Uterus (tissue), 4 donors: ENCODE data around the gene RBM24. TPM values are rescaled to one million over a fixed set of nuclear protein-coding genes. Genes with fewer than 3 reads are reported as not detected.

ENCODE experiments used
- DNase-seq, 2 donors: peaks; one replicate each; pipeline ENCODE4 v3.0.0-alpha.2; 2019 to 2020
- H3K27ac ChIP-seq, 2 donors: fragments of 200-600 bp; sonication (generic); 1 replicate in 1 of 2; 2 replicates in 1 of 2; pipeline ENCODE4 v1.5.1; 2016 to 2018
- H3K27me3 ChIP-seq, 2 donors: fragments of 200-600 bp; sonication (generic); one replicate each; pipeline ENCODE4 v1.5.1; 2018 to 2019; ENCODE audit warnings: control low read depth in 1 of 2
- H3K36me3 ChIP-seq, 2 donors: fragments of 200-600 bp; sonication (generic); one replicate each; pipeline ENCODE4 v1.5.1; 2019; ENCODE audit warnings: control low read depth in 1 of 2
- H3K4me1 ChIP-seq, 2 donors: fragments of 200-600 bp; sonication (generic); one replicate each; pipeline ENCODE4 v1.5.1; 2018 to 2019; ENCODE audit warnings: control low read depth in 1 of 2
- H3K4me3 ChIP-seq, 2 donors: fragments of 200-600 bp; sonication (generic); 1 replicate in 1 of 2; 2 replicates in 1 of 2; pipeline ENCODE4 v1.5.1; 2018 to 2019; ENCODE audit warnings: mild to moderate bottlenecking in 1 of 2
- H3K9me3 ChIP-seq, 2 donors: fragments of 200-600 bp; sonication (generic); one replicate each; pipeline ENCODE4 v1.5.1; 2019; ENCODE audit warnings: control low read depth in 1 of 2
- CTCF ChIP-seq, 4 experiments: fragments of 200-600 bp in 2 of 4; fragments of 450-650 bp in 2 of 4; sonication (generic) in 2 of 4; IDR thresholded peaks; one replicate each; pipeline ENCODE4 v1.5.1; 2016 to 2019; ENCODE audit warnings: antibody characterized with exemption in 4 of 4, mild to moderate bottlenecking in 2 of 4, moderate library complexity in 1 of 4
- POLR2A ChIP-seq, 2 donors: fragments of 450-650 bp; IDR thresholded peaks; one replicate each; pipeline ENCODE4 v1.6.1; 2016; ENCODE audit warnings: antibody characterized with exemption in 2 of 2, mild to moderate bottlenecking in 1 of 2, moderate library complexity in 1 of 2
- intact Hi-C: fragments of 100-400 bp; cut with DNase I; formaldehyde crosslinking; loops from one replicate; pipeline ENCODE4 v1.15.1; 2023; ENCODE audit warnings: low total_unique reads
- total RNA-seq, 4 donors: library from RNA; depleted of rRNA in 3 of 4; stranded (reverse); fragments of >200 nt in 3 of 4; gene quantifications; one replicate each; pipeline versions ENCODE4 v1.1.0 to v1.2.4, GENCODE V29; 2014 to 2023
- donor health status: DM: yes; HTN: yes; CAD: no.

Gene RBM24
- total RNA-seq, 4 donors from 2014 or later: 2.0 to 69.4 (median 27.0) TPM

GRCh38 chr6:17267566-17267965, 13.6 kb upstream of the RBM24 start:
- Histone ChIP-seq H3K9me3 (no peaks in the 10 kb centered on the region), H3K36me3 (no peaks in the 10 kb centered on the region), H3K27me3 (no peaks in the 10 kb centered on the region), H3K4me1 (no peaks in the 10 kb centered on the region), H3K4me3 (no peak overlapping the region), H3K27ac (no peak overlapping the region)
- no peak for DNase-seq
- intact Hi-C loops: no loop called here
- TF ChIP-seq POLR2A (IDR thresholded peaks at IDR 0.05) (no peak), CTCF (IDR thresholded peaks at IDR 0.05) (no peak)

GRCh38 chr6:17268114-17268513, 13.0 kb upstream of the RBM24 start:
- DNase-seq: no peak
- Histone ChIP-seq H3K27me3 (no peaks in the 10 kb centered on the region), H3K4me3 (no peak overlapping the region), H3K27ac (peak overlapping the region in 1 of 2 donors; percentile 2), H3K9me3 (no peaks in the 10 kb centered on the region), H3K36me3 (no peaks in the 10 kb centered on the region), H3K4me1 (no peaks in the 10 kb centered on the region)
- intact Hi-C loops: no loop called here
- TF ChIP-seq CTCF (IDR thresholded peaks at IDR 0.05): no peak
- no peak for TF ChIP-seq POLR2A (IDR thresholded peaks at IDR 0.05)

GRCh38 chr6:17269840-17270239, 11.3 kb upstream of the RBM24 start:
- TF ChIP-seq POLR2A (IDR thresholded peaks at IDR 0.05) (no peak), CTCF (IDR thresholded peaks at IDR 0.05) (no peak)
- Histone ChIP-seq H3K9me3 (no peaks in the 10 kb centered on the region), H3K4me3 (no peak overlapping the region), H3K36me3 (no peaks in the 10 kb centered on the region), H3K4me1 (no peaks in the 10 kb centered on the region), H3K27ac (peak overlapping the region in 1 of 2 donors; percentile 25), H3K27me3 (no peaks in the 10 kb centered on the region)
- intact Hi-C loops: no loop called here
- DNase-seq: no peak

GRCh38 chr6:17271628-17272027, 9.5 kb upstream of the RBM24 start:
- Histone ChIP-seq H3K36me3 (no peaks in the 10 kb centered on the region), H3K9me3 (no peaks in the 10 kb centered on the region), H3K4me3 (no peak overlapping the region), H3K27me3 (no peaks in the 10 kb centered on the region), H3K27ac (no peak overlapping the region), H3K4me1 (no peaks in the 10 kb centered on the region)
- no peak for DNase-seq
- intact Hi-C loops: no loop called here
- no peak for TF ChIP-seq CTCF (IDR thresholded peaks at IDR 0.05)
- TF ChIP-seq POLR2A (IDR thresholded peaks at IDR 0.05): no peak

- Histone ChIP-seq H3K36me3 (no peaks in the 10 kb centered on the region), H3K4me3 (no peak overlapping the region), H3K27me3 (no peaks in the 10 kb centered on the region), H3K4me1 (no peaks in the 10 kb centered on the region), H3K27ac (peak overlapping the region in 1 of 2 donors; percentile 74), H3K9me3 (no peaks in the 10 kb centered on the region)
- TF ChIP-seq POLR2A (IDR thresholded peaks at IDR 0.05): no peak
- TF ChIP-seq CTCF (IDR thresholded peaks at IDR 0.05): no peak
- intact Hi-C loops: no loop called here
- no peak for DNase-seq
Observed at GRCh38 chr6:17276766-17277165, 4.4 kb upstream of the RBM24 start.
